ENCODE data around the gene UTP14C. TPM values are rescaled to one million over a fixed set of nuclear protein-coding genes. Genes with fewer than 3 reads are reported as not detected.

Gene UTP14C
- total RNA-seq, 2 donors from 2014 or later, result 6.8 to 6.9 TPM

GRCh38 chr13:51999510-51999911, 25.0 kb upstream of the UTP14C start:
- ATAC-seq (no peak), DNase-seq (ENCODE audit: low spot score in 2 of 2) (no peak)
- no peaks in the 10 kb centered on the region for H3K9me3 Mint-ChIP-seq
- no peak overlapping the region for H3K27ac Mint-ChIP-seq
- no peaks in the 10 kb centered on the region for H3K36me3 Mint-ChIP-seq

GRCh38 chr13:51999921-52000320, 24.6 kb upstream of the UTP14C start:
- Mint-ChIP-seq H3K36me3 (no peaks in the 10 kb centered on the region), H3K27ac (no peak overlapping the region), H3K9me3 (no peaks in the 10 kb centered on the region)
- ATAC-seq (no peak), DNase-seq (ENCODE audit: low spot score in 2 of 2) (no peak)

DNA sequence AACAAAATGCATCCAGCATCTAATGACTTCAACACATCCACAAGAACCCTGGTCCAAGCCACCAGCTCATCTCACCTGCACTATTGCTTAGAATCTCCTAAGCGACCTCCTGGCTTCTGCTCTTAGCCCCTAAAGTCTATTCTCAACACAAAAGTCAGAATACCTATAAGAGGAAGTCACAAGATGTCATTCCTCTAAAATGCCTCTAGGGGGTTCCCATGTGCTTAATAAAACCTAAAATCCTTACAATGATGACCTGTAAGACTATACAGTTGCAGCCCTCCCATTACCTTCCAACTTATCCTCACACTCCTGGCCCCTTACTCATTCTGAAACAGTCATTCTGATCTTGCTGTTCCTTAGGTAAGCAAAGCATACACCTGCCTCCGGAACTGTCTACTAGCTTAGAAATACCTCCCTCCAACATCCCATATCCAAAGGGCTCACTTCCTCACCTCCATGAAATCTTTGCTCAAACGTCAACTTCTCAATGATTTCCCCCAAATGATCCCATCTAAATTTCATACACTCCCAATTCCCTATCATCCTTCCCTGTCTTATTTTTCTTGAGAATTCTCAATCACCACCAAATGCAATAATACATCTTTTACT, 23.3 kb upstream of the UTP14C start:
- peak; percentile 68 to 79 for ATAC-seq
- Mint-ChIP-seq H3K9me3 (no peaks in the 10 kb centered on the region), H3K36me3 (no peaks in the 10 kb centered on the region), H3K27ac (no peak overlapping the region)
- no peak for DNase-seq (ENCODE audit: low spot score in 2 of 2)

DNA sequence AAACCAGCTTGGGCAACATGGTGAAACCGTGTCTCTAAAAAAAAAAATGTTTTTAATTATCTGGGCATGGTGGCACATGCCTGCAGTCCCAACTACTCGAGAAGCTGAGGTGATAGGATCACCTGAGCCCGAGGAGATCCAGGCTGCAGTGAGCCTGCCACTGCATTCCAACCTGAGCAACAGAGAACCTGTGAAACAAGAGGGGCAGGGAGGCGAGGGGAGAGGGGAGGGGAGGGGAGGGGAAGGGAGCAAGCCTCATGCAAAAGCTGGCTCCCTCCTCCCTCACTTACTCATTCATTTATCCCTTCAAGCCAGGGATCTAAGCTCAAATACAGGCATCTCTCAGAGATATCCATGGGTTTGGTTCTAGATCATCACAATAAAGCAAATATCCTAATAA, 22.1 kb upstream of the UTP14C start:
- Mint-ChIP-seq H3K27ac (no peak overlapping the region), H3K9me3 (no peaks in the 10 kb centered on the region), H3K36me3 (no peaks in the 10 kb centered on the region)
- ATAC-seq, result no peak
- no peak for DNase-seq (ENCODE audit: low spot score in 2 of 2)

GRCh38 chr13:52003541-52003940, 20.9 kb upstream of the UTP14C start:
- Mint-ChIP-seq H3K9me3 (no peaks in the 10 kb centered on the region), H3K36me3 (no peaks in the 10 kb centered on the region)
- no peak for ATAC-seq

GRCh38 chr13:52004511-52005170, 19.9 kb upstream of the UTP14C start:
- Mint-ChIP-seq H3K27ac (no peak overlapping the region), H3K36me3 (no peaks in the 10 kb centered on the region), H3K9me3 (no peaks in the 10 kb centered on the region)
- ATAC-seq (no peak), DNase-seq (ENCODE audit: low spot score in 2 of 2) (no peak)

More at GRCh38 chr13:52003541-52003940, 20.9 kb upstream of the UTP14C start:
- H3K27ac Mint-ChIP-seq, result no peak overlapping the region
- no peak for DNase-seq (ENCODE audit: low spot score in 2 of 2)

DNA sequence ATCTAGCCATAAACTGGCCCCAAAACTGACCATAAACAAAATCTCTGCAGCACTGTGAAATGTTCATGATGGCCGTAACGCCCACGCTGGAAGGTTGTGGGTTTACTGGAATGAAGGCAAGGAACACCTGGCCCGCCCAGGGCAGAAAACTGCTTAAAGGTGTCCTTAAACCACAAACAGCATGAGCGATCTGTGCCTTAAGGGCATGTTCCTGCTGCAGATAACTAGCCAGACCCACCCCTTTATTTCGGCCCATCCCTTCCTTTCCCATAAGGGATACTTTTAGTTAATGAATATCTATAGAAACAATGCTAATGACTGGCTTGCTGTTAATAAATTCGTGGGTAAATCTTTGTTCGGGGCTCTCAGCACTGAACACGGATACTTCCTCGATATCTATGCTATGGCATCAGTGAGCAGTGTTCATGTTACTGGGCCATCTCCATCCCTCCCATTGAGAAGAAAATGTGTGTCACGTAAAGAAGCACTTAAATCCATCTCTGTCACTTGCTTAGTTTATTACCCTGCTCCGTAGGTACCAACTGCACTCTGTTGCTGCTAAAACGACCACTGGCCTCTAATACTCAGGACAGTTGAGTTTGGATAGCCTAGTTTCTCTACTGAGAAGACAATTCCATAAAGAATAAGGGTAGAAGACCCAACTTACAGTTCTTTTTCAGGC, 18.5 kb upstream of the UTP14C start:
- Mint-ChIP-seq H3K36me3 (peaks cover 0 to 2% of the 10 kb centered on the region in 2 donors), H3K9me3 (no peaks in the 10 kb centered on the region), H3K27ac (no peak overlapping the region)
- DNase-seq (ENCODE audit: low spot score in 2 of 2), result no peak
- no peak for ATAC-seq

DNA sequence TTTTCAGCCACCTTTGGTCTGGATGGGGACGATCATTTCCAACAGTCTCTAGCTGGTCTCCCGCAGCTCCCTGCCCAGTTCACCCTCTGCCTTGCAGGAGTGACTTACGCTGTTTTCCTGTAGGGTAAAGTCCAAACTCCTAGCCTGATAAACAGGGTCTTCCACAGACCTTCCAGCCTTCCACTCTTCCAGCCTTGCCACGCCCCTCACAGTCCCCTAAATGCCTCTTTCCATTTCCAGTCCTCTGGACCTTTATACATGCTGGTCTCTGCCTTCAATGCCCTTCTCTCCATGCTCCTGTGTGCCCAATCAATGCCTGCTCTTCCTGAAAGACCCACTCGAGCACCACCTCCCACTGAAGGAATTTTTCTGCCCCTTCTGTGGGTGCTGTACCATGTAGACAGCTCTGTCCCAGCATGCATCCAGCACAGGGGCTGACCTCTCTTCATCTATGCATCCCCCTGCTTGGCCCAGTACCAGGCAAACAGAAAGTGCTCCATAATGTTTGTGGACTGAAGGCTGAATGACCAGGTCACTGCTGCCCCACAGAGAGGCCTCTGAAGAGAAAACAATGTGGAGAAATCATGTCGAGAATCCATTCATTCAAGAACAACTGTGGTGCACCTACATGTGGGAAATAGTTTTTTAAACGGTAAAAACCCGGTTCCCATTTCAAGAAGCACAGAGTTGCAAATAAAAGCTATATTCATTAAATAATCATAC, 17.8 kb upstream of the UTP14C start:
- no peaks in the 10 kb centered on the region for H3K9me3 Mint-ChIP-seq
- ATAC-seq (no peak), DNase-seq (ENCODE audit: low spot score in 2 of 2) (no peak)
- no peak overlapping the region for H3K27ac Mint-ChIP-seq
- peaks cover 0 to 7% of the 10 kb centered on the region in 2 donors for H3K36me3 Mint-ChIP-seq

- Mint-ChIP-seq H3K36me3 (peaks cover 0 to 14% of the 10 kb centered on the region in 2 donors), H3K9me3 (no peaks in the 10 kb centered on the region), H3K27ac (no peak overlapping the region)
- DNase-seq (ENCODE audit: low spot score in 2 of 2), result no peak
- ATAC-seq, result no peak
Measured at GRCh38 chr13:52009946-52010345, 14.5 kb upstream of the UTP14C start.

GRCh38 chr13:52010890-52011631, 13.4 kb upstream of the UTP14C start, which contains the start of gene ATP7B:
Gene ATP7B (minus strand): TSS chr13:52011450. CDS start chr13:52011337, 113 bp downstream.
- H3K9me3 Mint-ChIP-seq, result peaks cover 0 to 5% of the 10 kb centered on the region in 2 donors
- H3K36me3 Mint-ChIP-seq, result peaks cover 6 to 14% of the 10 kb centered on the region in 2 donors
- DNase-seq (ENCODE audit: low spot score in 2 of 2), result peak in 1 of 2 donors; percentile 33
- peak in 1 of 2 donors; percentile 3 for ATAC-seq
- peak within 1 kb of the TSS; percentile 91 to 93 for H3K27ac Mint-ChIP-seq

DNA sequence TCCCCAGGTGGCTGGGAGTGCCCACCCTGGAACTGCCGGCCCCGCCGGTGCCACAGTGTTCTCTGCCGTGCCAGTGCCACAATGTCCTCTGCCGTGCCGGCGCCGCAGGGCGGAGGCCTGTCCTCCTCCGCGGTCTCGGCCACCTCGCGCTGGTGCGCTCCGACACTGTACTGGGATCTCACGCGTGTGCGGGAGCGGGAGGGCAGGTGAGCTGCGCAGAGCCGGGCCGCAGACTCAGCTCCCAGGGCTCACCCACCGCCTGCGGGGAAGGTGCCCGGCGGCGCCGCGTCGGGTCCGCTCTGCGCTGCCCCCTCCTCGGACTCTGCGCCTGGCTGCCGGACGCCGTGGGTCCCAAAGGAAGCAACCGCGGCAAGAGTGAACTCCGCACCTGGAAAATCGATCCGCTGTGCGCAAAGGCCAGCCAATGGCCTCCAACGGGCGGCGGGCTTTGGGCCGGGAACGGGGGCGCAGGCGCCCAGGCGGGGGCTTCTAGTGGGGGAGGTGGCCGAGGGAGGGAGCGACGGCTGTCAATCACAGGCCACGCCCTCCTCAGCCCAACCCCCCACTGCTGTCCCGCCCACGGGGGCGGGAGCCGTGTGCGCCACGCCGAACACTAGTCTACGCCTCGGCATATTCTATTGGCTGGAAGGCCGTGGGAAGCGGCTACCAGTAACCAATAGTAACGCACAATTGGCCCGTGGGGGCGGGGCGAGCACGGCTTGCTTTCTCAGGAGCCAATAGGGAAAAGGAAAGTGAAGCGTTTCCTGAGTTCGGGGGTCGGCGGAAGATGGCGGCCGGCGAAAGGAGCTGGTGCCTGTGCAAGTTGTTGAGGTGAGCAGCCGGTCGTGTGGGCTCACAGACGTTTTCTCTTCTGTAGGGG, 12.6 kb upstream of the UTP14C start, which contains the start of gene ALG11:
Gene ALG11 (plus strand): TSS at position 767 of the 880 bp plus-strand sequence. CDS start 21 bp downstream, at position 788.
- H3K9me3 Mint-ChIP-seq, result peaks cover 0 to 5% of the 10 kb centered on the region in 2 donors
- peaks cover 10 to 14% of the 10 kb centered on the region in 2 donors for H3K36me3 Mint-ChIP-seq
- H3K27ac Mint-ChIP-seq, result peak within 1 kb of the TSS; percentile 91 to 93
- DNase-seq (ENCODE audit: low spot score in 2 of 2) (peak; percentile 98 to 99), ATAC-seq (peak; percentile 99)

GRCh38 chr13:52012512-52012836, 12.0 kb upstream of the UTP14C start:
- H3K27ac Mint-ChIP-seq, result peak overlapping the region; percentile 91 to 93
- no peak for ATAC-seq

GRCh38 chr13:52016296-52016695, 8.2 kb upstream of the UTP14C start:
- peaks cover 9 to 31% of the 10 kb centered on the region in 2 donors for H3K36me3 Mint-ChIP-seq
- H3K9me3 Mint-ChIP-seq, result peaks cover 0 to 5% of the 10 kb centered on the region in 2 donors
- DNase-seq (ENCODE audit: low spot score in 2 of 2) (no peak), ATAC-seq (no peak)
- H3K27ac Mint-ChIP-seq, result no peak overlapping the region

More at GRCh38 chr13:52012512-52012836, 12.0 kb upstream of the UTP14C start:
- Mint-ChIP-seq H3K9me3 (peaks cover 0 to 5% of the 10 kb centered on the region in 2 donors), H3K36me3 (peaks cover 10 to 14% of the 10 kb centered on the region in 2 donors)
- no peak for DNase-seq (ENCODE audit: low spot score in 2 of 2)

DNA sequence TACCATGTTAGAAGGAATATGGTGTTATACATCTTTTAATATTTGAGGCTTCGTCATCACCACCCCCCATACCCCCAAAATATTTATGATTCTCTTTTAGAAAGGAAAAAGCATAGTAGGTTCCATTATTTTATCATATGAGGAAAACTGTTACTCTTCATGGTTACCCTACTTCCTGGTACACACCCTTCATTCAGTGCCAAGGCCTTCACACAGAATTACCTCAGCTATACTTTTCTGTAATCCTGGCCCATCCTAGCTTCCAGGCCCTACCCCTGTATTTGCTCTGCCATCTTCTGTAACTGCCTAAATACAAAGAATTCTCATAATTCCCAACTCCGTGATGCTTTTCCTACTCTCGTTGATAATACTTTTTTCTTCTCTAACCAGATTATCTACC, 4.3 kb upstream of the UTP14C start:
- no peak for ATAC-seq
- no peak overlapping the region for H3K27ac Mint-ChIP-seq
- peaks cover 9 to 47% of the 10 kb centered on the region in 2 donors for H3K36me3 Mint-ChIP-seq

DNA sequence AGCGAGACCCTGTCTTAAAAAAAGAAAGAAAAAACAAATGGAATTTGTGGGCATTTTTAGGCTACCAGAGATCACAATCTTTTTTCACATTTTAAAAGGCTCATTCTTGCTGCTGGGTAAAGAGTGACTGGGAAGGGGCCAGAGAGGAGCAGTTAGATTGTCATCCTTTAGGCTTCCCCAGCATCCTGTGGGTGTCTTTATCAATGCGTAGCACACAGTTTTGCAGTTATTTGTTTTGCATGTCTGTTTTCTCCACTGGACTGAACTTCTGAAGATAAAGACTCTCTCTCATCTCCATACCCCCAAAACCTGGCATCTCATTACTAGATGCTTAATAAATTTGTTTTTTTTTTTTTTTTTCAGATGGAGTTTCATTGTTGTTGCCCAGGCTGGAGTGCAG, 2.1 kb upstream of the UTP14C start:
- DNase-seq (ENCODE audit: low spot score in 2 of 2), result no peak
- peak overlapping the region in 1 of 2 donors; percentile 57 for H3K27ac Mint-ChIP-seq

More for the DNA sequence above, 4.3 kb upstream of the UTP14C start:
- peaks cover 0 to 5% of the 10 kb centered on the region in 2 donors for H3K9me3 Mint-ChIP-seq
- no peak for DNase-seq (ENCODE audit: low spot score in 2 of 2)

More for the DNA sequence above, 2.1 kb upstream of the UTP14C start:
- peaks cover 30 to 57% of the 10 kb centered on the region in 2 donors for H3K36me3 Mint-ChIP-seq
- peaks cover 13 to 14% of the 10 kb centered on the region in 2 donors for H3K9me3 Mint-ChIP-seq
- ATAC-seq, result no peak

Measured in activated naive CD4-positive, alpha-beta T cell treated with anti-CD3 and anti-CD28 coated beads, Interleukin-2, amount 50 U/mL, for 72 hours (primary cell).